PFSK-1 (cell line): ENCODE data around the gene XPR1.

Experiments
- POLR2AphosphoS5 ChIP-seq: IDR thresholded peaks from 2 replicates; pipeline ENCODE4 v1.6.1; 2012; ENCODE audit warnings: low read depth, mild to moderate bottlenecking, control low read depth, low read length, moderate library complexity
- SIN3A ChIP-seq: IDR thresholded peaks from 2 replicates; pipeline ENCODE4 v1.6.1; 2012; ENCODE audit warnings: mild to moderate bottlenecking, low read length, moderate library complexity, borderline replicate concordance; ENCODE audit not compliant: insufficient read depth

- no peak for TF ChIP-seq POLR2AphosphoS5
- no peak for TF ChIP-seq SIN3A
Measured at GRCh38 chr1:180691322-180691913, 59.6 kb downstream of the XPR1 start.
